Suppressor macrophage treated with lipopolysaccharide for 4 hours (primary cell): ENCODE results near the gene DUSP5.

Source experiments
- DNase-seq: peaks from one replicate; pipeline ENCODE4 v3.0.0-alpha.2; 2020

The DUSP5 gene

GRCh38 chr10:110483633-110484032 is 14.1 kb upstream of the DUSP5 start:
- no peak for DNase-seq

- DNase-seq, result no peak
These were observed 12.2 kb upstream of the DUSP5 start for GRCh38 chr10:110485541-110485940.

- DNase-seq, result no peak
These were observed 10.9 kb upstream of the DUSP5 start for GRCh38 chr10:110486680-110487410.

GRCh38 chr10:110487411-110488331 is 10.0 kb upstream of the DUSP5 start:
- no peak for DNase-seq

- no peak for DNase-seq
These were observed 9.4 kb upstream of the DUSP5 start for GRCh38 chr10:110488332-110488681.

GRCh38 chr10:110488940-110489339 is 8.8 kb upstream of the DUSP5 start:
- no peak for DNase-seq

- DNase-seq, result no peak
These were observed 7.1 kb upstream of the DUSP5 start for GRCh38 chr10:110490640-110491039.

- DNase-seq, result no peak
These were observed 6.4 kb upstream of the DUSP5 start for GRCh38 chr10:110491346-110491745.

- peak; percentile 89 for DNase-seq
These were observed 5.5 kb upstream of the DUSP5 start for GRCh38 chr10:110492069-110492822.

- DNase-seq, result no peak
These were observed 3.8 kb upstream of the DUSP5 start for GRCh38 chr10:110493832-110494426.

GRCh38 chr10:110494532-110494931 is 3.2 kb upstream of the DUSP5 start:
- DNase-seq, result peak; percentile 23

GRCh38 chr10:110495731-110496552 is 1.8 kb upstream of the DUSP5 start:
- peak; percentile 92 for DNase-seq

- DNase-seq, result peak; percentile 20
These were observed 912 bp upstream of the DUSP5 start for GRCh38 chr10:110496553-110497437.

GRCh38 chr10:110498087-110498981 is 627 bp downstream of the DUSP5 start:
- DNase-seq, result peak; percentile 77

GRCh38 chr10:110498982-110499795 is 1.5 kb downstream of the DUSP5 start:
- no peak for DNase-seq

GRCh38 chr10:110499796-110500514 is 2.2 kb downstream of the DUSP5 start:
- DNase-seq, result no peak

GRCh38 chr10:110500515-110500905 is 2.8 kb downstream of the DUSP5 start:
- no peak for DNase-seq
